Activated T-helper 1 cell treated with anti-CD3 and anti-CD28 coated beads, Interleukin-12 subunit alpha, Interleukin-12 subunit beta, Interleukin-2, Interleukin-4 antibody, amounts not matched to agents 30 ng/mL and 10 ng/mL and 1 ng/mL, durations not matched to agents 14 hours and 24 hours and 36 hours (primary cell): ENCODE data around the gene ZNF569. TPM values are rescaled to one million over a fixed set of nuclear protein-coding genes. Genes with fewer than 3 reads are reported as not detected.
"Not testable (repeated sequence)": the region's sequence is repeated elsewhere in the genome, so short reads cannot be mapped to it uniquely, and the experiment has no call there.

Experiments
- DNase-seq: peaks from one replicate; pipeline ENCODE4 v3.0.0; 2021; ENCODE audit warnings: low spot score
- H3K27ac Mint-ChIP-seq: one replicate; pipeline ENCODE4 v1.8.0; 2021; ENCODE audit warnings: mild to moderate bottlenecking, mixed read lengths
- H3K27me3 Mint-ChIP-seq: one replicate; pipeline ENCODE4 v1.8.0; 2022; ENCODE audit warnings: mild to moderate bottlenecking, moderate library complexity, mixed read lengths; ENCODE audit not compliant: insufficient read depth
- H3K36me3 Mint-ChIP-seq: one replicate; pipeline ENCODE4 v1.8.0; 2021; ENCODE audit warnings: low read depth, mixed read lengths
- H3K4me1 Mint-ChIP-seq: one replicate; pipeline ENCODE4 v1.8.0; 2021; ENCODE audit warnings: low read depth, mixed read lengths
- H3K4me3 Mint-ChIP-seq: one replicate; pipeline ENCODE4 v1.8.0; 2021; ENCODE audit warnings: mild to moderate bottlenecking, moderate library complexity, mixed read lengths
- H3K9me3 Mint-ChIP-seq: one replicate; pipeline ENCODE4 v1.8.0; 2021; ENCODE audit warnings: mixed read lengths
- intact Hi-C: fragments of 100-400 bp; cut with micrococcal nuclease; formaldehyde crosslinking; loops from one replicate; pipeline ENCODE4 v1.15.1; 2024
- total RNA-seq: library from RNA; stranded (reverse); gene quantifications from 2 replicates; pipeline ENCODE4 v1.2.3, GENCODE V29; 2022

Gene ZNF569
- total RNA-seq, 1 donor from 2014 or later: 2.7 TPM

DNA sequence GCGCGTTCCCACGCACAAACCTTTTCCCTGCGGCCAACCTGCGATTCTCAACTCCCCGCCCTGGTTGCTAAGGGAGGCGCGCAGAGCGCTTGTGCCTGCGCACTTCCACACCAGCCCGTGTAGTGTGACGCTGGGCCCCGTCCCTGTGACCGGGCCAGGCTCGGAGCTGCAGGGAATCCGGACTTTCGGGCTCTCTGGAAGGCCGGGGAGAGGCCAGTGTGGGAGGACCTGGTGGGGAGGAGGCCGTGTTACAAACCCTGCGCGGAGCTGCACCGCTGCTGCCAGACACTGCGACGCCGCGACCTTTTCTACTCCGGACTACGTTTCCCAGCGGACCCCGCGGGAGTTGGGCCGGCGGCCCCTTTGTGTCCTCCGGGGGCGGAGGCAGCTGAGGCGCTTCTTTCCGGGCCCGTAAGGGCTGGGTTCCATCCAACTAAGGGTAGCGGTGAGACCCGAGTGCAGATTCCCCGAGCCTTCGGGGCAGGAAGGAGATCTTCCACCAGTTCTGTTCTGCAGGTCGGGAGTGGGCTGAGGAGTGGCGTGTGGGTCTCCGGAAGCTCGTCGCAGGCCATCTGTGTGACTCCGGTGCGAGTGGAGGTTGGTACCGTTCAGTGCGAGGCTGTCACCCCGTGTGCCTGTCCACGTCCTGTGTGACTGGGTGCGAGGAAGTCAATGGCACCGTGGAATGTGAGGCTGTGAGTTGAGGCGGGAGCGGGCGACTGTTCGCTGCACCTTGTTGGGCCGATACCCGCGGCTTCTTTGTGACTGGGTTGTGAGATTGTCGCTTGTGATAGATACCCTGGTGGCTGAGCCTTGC lies 1.9 kb upstream of the ZNF569 start, which contains the start of gene ZNF570:
Gene ZNF570 (plus strand): TSS at position 396 of the 817 bp plus-strand sequence. CDS start 999 bp downstream, outside the sequence.
- peaks cover 24% of the 10 kb centered on the region for H3K36me3 Mint-ChIP-seq

DNA sequence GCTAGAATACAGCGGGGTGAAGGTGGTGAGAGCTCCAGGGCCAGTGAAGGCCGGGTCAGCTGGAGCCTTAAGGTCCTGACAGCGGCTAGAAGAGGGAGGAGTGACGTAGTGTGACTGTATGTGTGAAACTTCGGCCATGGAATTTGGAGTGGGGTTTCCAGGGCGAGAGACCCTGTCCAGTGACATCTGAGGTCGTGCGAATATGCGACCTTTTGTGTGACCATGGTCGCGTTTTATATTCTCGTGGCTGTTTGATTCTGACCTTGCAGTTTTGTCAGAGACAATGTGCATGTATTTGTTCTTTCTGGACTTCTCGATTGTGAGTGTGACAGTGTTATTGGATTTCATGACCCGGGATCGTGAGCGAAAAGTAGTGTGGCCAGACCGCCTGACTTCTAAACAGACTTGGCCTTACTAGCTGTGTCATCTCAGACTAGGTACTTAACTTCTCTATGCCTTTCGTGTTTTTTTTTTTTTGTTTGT lies 405 bp upstream of the ZNF569 start:
- Mint-ChIP-seq H3K36me3 (peaks cover 24% of the 10 kb centered on the region), H3K27ac (peak overlapping the region; percentile 93), H3K4me3 (peak overlapping the region; percentile 92), H3K27me3 (no peaks in the 10 kb centered on the region), H3K9me3 (peaks cover 24% of the 10 kb centered on the region), H3K4me1 (peaks cover 27% of the 10 kb centered on the region)
- intact Hi-C loops: loop anchor here (1.0 to 10.0 kb wide), 15 partner anchors 40 to 1353 kb away; partner anchors contain the start of genes CATSPERG, OVOL3, POLR2I and SIPA1L3
- DNase-seq: no peak

More for the DNA sequence above, 1.9 kb upstream of the ZNF569 start, which contains the start of gene ZNF570:
- intact Hi-C loops: loop anchor here (1.0 to 10.0 kb wide), 10 partner anchors 38 to 1354 kb away; partner anchors contain the start of genes CATSPERG, OVOL3, POLR2I and SIPA1L3
- DNase-seq: peak; percentile 85
- Mint-ChIP-seq H3K9me3 (peaks cover 24% of the 10 kb centered on the region), H3K27me3 (no peaks in the 10 kb centered on the region), H3K4me1 (peaks cover 27% of the 10 kb centered on the region), H3K4me3 (peak within 1 kb of the TSS; percentile 92), H3K27ac (peak within 1 kb of the TSS; percentile 93)

GRCh38 chr19:37466277-37466797 lies 907 bp downstream of the ZNF569 start:
- Mint-ChIP-seq H3K36me3 (peaks cover 24% of the 10 kb centered on the region), H3K9me3 (peaks cover 24% of the 10 kb centered on the region), H3K4me1 (peaks cover 27% of the 10 kb centered on the region), H3K27ac (peak overlapping the region; percentile 93), H3K27me3 (no peaks in the 10 kb centered on the region), H3K4me3 (peak overlapping the region; percentile 92)
- DNase-seq: no peak
- intact Hi-C loops: loop anchor here (1.0 to 10.0 kb wide), 8 partner anchors 41 to 1352 kb away; partner anchors contain the start of genes CATSPERG, OVOL3, POLR2I and TBCB

DNA sequence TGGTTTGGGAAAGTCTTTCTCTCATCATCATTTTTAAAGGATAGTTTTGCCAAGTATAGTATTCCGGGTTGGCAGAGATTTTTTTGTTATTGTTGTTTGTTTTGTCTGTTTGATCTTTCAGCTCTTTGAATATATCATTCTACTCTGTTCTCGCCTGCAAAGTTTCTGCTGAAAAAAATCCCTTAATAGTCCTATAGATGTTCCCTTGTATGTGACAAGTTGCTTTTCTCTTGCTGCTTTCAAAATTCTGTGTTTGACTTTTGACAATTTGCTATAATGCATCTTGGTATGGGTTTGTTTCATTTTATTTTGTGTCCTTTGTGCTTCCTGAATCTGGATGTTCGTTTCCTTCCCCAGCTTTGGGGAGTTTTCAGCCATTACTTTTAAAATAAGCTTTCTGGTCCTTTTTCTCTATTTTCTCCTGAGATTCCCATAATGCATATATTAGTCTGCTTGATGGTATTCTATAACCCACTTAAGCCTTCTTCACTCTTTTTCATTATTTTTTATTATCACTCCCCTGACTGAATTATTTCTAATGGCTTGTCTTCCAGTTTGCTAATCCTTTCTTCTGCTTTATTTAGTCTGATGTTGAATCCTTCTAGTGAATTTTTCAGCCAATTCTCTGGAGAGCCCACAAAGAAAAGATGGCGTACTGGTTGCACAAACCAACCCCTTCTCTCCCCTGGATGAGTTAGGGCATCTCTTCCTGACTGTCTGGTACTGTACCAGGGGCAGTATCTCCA lies 14.6 kb downstream of the ZNF569 start:
- Mint-ChIP-seq H3K27ac (no peak overlapping the region), H3K9me3 (peaks cover 85% of the 10 kb centered on the region), H3K4me1 (no peaks in the 10 kb centered on the region), H3K4me3 (no peak overlapping the region), H3K27me3 (no peaks in the 10 kb centered on the region), H3K36me3 (peaks cover 25% of the 10 kb centered on the region)
- intact Hi-C loops: no loop called here
- DNase-seq: no peak

- Mint-ChIP-seq H3K27me3 (no peaks in the 10 kb centered on the region), H3K4me3 (no peak overlapping the region), H3K27ac (no peak overlapping the region), H3K36me3 (peaks cover 24% of the 10 kb centered on the region), H3K4me1 (no peaks in the 10 kb centered on the region), H3K9me3 (peaks cover 67% of the 10 kb centered on the region)
- no peak for DNase-seq
- intact Hi-C loops: no loop called here
Measured at GRCh38 chr19:37413313-37414084, 53.7 kb downstream of the ZNF569 start.

- no peak overlapping the region for H3K27ac Mint-ChIP-seq
- H3K36me3 Mint-ChIP-seq: peaks cover 19% of the 10 kb centered on the region
- H3K4me1 Mint-ChIP-seq: no peaks in the 10 kb centered on the region
- intact Hi-C loops: no loop called here
- no peak overlapping the region for H3K4me3 Mint-ChIP-seq
- no peak for DNase-seq
- H3K27me3 Mint-ChIP-seq: no peaks in the 10 kb centered on the region
- H3K9me3 Mint-ChIP-seq: peaks cover 68% of the 10 kb centered on the region
Measured at GRCh38 chr19:37412700-37413099, 54.5 kb downstream of the ZNF569 start.

DNA sequence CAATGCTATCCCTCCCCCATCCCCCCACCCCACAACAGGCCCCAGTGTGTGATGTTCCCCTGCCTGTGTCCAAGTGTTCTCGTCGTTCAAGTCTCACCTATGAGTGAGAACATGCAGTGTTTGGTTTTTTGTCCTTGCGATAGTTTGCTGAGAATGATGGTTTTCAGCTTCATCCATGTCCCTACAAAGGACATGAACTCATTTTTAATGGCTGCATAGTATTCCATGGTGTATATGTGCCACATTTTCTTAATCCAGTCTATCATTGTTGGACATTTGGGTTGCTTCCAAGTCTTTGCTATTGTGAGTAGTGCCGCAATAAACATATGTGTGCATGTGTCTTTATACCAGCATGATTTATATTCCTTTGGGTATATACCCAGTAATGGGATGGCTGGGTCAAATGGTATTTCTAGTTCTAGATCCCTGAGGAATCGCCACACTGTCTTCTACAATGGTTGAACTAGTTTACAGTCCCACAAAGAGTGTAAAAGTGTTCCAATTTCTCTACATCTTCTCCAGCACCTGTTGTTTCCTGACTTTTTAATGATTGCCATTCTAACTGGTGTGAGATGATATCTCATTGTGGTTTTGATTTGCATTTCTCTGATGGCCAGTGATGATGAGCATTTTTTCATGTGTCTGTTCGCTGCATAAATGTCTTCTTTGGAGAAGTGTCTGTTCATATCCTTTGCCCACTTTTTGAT lies 61.0 kb downstream of the ZNF569 start:
- DNase-seq, H3K4me3 Mint-ChIP-seq, H3K27ac Mint-ChIP-seq, H3K4me1 Mint-ChIP-seq, H3K27me3 Mint-ChIP-seq, intact Hi-C loops, H3K36me3 Mint-ChIP-seq: not testable (repeated sequence)
- H3K9me3 Mint-ChIP-seq: peaks cover 80% of the 10 kb centered on the region

- intact Hi-C loops: no loop called here
- H3K4me1 Mint-ChIP-seq: no peaks in the 10 kb centered on the region
- no peaks in the 10 kb centered on the region for H3K27me3 Mint-ChIP-seq
- DNase-seq: no peak
- H3K9me3 Mint-ChIP-seq: peaks cover 85% of the 10 kb centered on the region
- no peak overlapping the region for H3K4me3 Mint-ChIP-seq
- H3K27ac Mint-ChIP-seq: no peak overlapping the region
- no peaks in the 10 kb centered on the region for H3K36me3 Mint-ChIP-seq
Measured at GRCh38 chr19:37403403-37403802, 63.8 kb downstream of the ZNF569 start.

GRCh38 chr19:37401078-37401477 lies 66.2 kb downstream of the ZNF569 start:
- H3K9me3 Mint-ChIP-seq: peaks cover 75% of the 10 kb centered on the region

DNA sequence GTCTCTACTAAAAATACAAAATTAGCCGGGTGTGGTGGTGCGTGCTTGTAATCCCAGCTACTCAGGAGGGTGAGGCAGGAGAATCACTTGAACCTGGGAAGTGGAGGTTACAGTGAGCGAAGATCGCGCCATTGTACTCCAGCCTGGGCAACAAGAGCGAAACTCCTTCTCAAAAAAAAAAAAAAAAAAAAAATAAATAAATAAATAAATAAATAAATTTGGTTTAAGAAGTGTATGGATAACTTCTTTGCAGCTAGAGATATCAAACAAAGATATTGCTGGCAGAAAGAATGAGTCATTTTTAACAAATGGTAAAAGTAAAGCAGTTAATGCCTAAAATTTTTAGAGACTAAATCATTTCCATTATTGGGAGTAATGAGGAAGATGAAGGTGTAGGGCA lies 75.8 kb downstream of the ZNF569 start:
- peaks cover 75% of the 10 kb centered on the region for H3K9me3 Mint-ChIP-seq
- H3K4me3 Mint-ChIP-seq, H3K27ac Mint-ChIP-seq, DNase-seq, intact Hi-C loops, H3K27me3 Mint-ChIP-seq, H3K4me1 Mint-ChIP-seq: not testable (repeated sequence)
- H3K36me3 Mint-ChIP-seq: peaks cover 24% of the 10 kb centered on the region

More at GRCh38 chr19:37401078-37401477, 66.2 kb downstream of the ZNF569 start:
- Mint-ChIP-seq H3K27me3 (no peaks in the 10 kb centered on the region), H3K36me3 (no peaks in the 10 kb centered on the region), H3K4me3 (no peak overlapping the region), H3K4me1 (no peaks in the 10 kb centered on the region), H3K27ac (no peak overlapping the region)
- intact Hi-C loops: no loop called here
- no peak for DNase-seq

DNA sequence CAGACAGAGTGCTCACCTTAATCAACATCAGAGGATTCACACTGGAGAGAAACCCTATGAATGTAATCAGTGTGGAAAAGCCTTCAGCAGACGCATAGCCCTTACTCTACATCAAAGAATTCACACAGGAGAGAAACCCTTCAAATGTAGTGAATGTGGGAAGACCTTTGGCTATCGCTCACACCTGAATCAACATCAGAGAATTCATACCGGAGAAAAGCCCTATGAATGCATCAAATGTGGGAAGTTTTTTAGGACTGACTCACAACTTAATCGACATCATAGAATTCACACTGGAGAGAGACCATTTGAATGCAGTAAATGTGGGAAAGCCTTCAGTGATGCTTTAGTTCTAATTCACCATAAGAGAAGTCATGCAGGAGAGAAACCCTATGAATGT lies 78.0 kb downstream of the ZNF569 start:
- peaks cover 36% of the 10 kb centered on the region for H3K36me3 Mint-ChIP-seq
- peaks cover 80% of the 10 kb centered on the region for H3K9me3 Mint-ChIP-seq
- intact Hi-C loops: no loop called here
- no peaks in the 10 kb centered on the region for H3K27me3 Mint-ChIP-seq
- H3K27ac Mint-ChIP-seq: no peak overlapping the region
- H3K4me1 Mint-ChIP-seq: no peaks in the 10 kb centered on the region
- no peak overlapping the region for H3K4me3 Mint-ChIP-seq
- DNase-seq: no peak
